GM21515 (cell line): ENCODE results near the gene LYPD1.

Source experiments
- ATAC-seq: cut with Tn5 transposase; IDR thresholded peaks from one replicate; pipeline ENCODE4 v1.9.1; 2021; ENCODE audit not compliant: unreplicated experiment

Gene LYPD1

GRCh38 chr2:132638313-132639040, 31.5 kb downstream of the LYPD1 start:
- no peak for ATAC-seq

- ATAC-seq, result no peak
These were observed 33.7 kb downstream of the LYPD1 start for GRCh38 chr2:132636346-132636745.

GRCh38 chr2:132633635-132634034, 36.4 kb downstream of the LYPD1 start:
- ATAC-seq, result no peak

GRCh38 chr2:132632000-132632649, 37.9 kb downstream of the LYPD1 start:
- no peak for ATAC-seq

DNA sequence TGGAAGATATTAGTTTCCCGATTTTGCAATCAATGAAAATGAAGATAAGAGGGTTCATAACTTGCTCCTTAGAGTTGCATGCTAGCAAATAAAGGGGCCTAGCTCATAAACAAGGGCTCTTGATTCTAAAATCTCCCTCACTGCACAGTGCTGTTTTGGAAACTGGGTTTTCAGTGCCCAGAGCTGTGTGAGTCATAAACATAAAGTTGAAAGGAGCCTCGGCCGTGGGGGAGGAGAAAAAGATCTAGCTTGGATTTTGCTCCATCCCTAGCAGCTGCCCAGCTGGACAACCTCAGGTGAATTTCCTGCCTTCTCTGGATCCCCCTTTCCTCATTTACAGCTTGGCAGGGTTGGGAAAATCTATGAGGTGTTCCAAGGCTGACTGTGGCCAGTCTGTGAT, 42.5 kb downstream of the LYPD1 start:
- ATAC-seq, result no peak

GRCh38 chr2:132623096-132623839, 46.7 kb downstream of the LYPD1 start:
- no peak for ATAC-seq

- no peak for ATAC-seq
These were observed 48.7 kb downstream of the LYPD1 start for GRCh38 chr2:132621131-132621875.

DNA sequence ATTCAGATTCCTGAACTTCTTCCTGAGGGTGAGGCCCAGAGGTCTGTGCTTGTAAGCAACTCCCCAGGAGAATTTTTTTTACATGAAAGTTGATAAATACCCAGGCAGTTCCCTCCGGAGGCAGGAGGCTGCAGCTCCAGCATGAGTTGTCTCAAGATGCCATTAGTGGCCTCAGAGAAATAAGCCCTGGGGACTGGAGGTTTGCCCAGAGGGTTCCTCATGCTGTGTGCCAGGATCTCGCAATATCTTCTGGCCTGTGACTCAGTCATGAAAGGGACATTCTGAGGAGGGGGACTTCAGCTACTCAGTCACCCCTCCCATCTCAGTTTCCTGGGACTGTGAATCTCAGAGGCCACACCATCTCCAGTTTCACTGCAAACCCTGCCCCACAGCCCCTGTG, 49.9 kb downstream of the LYPD1 start:
- ATAC-seq, result no peak

DNA sequence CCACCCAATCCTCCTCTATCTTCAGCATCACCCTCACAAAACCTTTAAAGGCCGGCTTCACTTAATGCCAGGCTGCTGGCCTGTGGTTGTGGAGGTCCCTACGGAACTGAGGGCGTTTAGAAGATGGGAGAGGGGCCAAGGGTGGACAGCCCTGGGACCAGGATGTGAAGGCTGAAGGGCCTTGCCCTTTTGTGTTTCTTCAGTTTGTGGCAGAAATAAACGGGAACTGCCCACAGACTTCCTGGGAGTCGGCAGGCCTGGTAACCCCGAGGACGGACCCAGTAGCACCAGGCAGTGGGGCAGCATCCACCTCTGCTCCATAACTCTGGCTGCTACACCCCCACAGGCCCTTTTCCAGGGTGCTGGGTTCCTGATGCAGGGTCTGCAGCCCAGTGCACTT, 51.3 kb downstream of the LYPD1 start:
- ATAC-seq, result no peak

- ATAC-seq, result no peak
These were observed 52.0 kb downstream of the LYPD1 start for GRCh38 chr2:132617989-132618388.

DNA sequence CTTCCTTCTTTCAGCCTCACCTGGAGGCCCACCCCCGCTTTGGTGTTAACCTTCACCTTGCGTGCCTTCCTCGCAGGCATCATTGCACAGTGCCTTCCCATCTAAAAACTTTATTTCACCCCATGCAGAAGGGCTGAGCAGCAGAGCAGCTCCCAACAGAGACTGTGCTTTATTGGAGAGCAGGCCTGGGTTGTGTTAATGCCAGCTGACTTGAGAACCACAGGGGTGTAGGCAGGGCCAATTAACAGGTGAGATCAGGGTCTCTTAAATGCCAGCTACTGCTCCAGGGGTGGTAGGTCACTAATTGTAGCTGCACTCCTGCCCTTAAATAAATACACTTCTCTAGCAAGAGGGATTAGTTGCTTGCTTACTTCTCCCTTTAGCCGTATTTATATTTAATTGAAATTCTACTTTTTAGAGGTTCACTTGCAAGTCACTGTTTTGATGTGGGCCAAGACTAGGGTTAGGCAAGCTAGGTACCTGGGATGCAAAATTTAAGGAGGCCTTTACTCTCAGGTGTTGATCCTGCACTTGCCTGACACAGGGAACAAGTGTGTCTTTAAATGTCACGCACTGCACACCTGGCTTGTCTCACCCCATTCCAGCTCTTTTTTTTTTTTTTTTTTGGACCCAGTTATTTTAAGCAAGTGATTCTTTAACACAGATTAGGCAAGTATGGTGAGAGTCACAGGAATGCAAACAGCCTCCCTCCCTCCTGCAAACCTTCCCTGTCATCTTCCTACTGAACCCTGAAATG, 54.5 kb downstream of the LYPD1 start:
- ATAC-seq, result no peak

DNA sequence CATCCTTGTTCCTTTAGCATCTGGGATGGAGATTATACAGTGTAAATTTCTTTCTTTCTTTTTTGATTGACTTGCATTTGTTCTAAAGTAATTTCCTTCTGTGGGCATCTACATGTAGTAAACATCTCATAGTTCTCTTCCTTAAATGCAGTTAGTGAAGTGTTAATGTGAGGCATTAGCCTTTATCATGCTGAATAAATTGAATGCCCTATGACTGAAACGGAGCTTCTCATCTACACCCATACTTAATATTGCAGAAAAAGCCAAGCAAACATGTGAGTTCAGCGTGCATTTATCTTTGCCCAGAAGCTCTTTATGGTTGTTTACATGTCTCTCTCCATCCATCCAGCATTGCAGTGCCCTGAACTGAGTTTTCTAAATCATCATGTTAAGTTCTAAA, 58.3 kb downstream of the LYPD1 start:
- no peak for ATAC-seq

GRCh38 chr2:132609101-132609890, 60.7 kb downstream of the LYPD1 start:
- no peak for ATAC-seq

- ATAC-seq, result no peak
These were observed 61.7 kb downstream of the LYPD1 start for GRCh38 chr2:132608311-132608710.

DNA sequence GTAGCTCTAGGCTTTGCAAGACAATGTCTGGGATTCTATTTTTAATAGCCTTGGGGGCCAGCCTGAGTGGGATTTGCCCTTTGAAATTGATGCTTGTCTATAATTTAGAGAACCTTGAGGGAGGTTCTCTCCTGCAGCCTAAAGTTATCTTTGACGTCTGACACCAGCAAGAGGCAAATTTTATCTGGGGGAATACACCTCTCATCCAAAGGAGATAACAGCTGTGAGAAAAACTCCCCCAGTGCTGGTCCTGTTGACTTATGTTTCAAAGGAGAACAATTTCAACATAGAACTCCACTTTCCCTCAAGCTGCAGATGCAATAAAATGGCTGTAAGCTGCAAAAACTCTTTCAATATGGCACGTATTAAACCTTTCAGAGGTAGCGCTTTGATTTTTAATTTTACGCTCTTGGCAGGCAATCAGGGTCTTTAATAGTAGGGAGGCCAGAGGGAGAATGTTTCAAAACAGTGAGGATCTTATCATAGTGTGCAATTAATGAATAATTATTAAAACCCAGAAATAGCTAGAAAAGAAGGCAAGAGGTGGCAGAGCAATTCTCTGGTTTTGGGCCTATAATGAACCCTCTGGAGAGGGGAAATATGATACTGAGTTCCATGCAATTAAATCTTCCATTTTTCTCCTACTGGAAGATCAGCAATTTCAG, 62.4 kb downstream of the LYPD1 start:
- ATAC-seq, result no peak

GRCh38 chr2:132606649-132607048, 63.4 kb downstream of the LYPD1 start:
- ATAC-seq, result no peak

- no peak for ATAC-seq
These were observed 64.5 kb downstream of the LYPD1 start for GRCh38 chr2:132605236-132606180.

DNA sequence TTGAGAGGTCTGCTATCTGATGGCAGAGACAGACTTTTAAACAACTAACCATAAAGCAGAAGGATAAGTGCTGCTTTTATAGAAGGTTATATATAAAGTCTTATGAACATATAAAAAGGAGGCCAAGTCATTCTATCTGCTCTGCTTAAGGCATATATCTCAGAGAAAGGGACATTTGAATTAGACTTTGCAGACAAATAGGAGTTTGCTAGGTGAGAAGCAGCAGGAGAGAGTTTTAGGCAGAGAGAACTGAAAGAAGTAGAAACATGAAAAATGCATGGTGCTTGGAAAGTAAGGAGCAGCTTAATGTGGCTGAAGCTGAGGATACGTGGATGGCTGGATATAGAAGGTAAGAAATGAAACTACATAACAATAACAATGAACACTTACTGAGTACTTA, 65.4 kb downstream of the LYPD1 start:
- no peak for ATAC-seq
